Kidney epithelial cell (primary cell): ENCODE data around the gene SYTL2. TPM values are rescaled to one million over a fixed set of nuclear protein-coding genes. Genes with fewer than 3 reads are reported as not detected.
A peak's percentile ranks its signal among the peaks of the same experiment; 100 is the strongest.

Source experiments
- DNase-seq: peaks from one replicate; pipeline ENCODE4 v3.0.0-alpha.2; 2010; ENCODE audit warnings: low read depth
- H3K27me3 ChIP-seq: 2 replicates; pipeline ENCODE4 v1.6.0; 2011; ENCODE audit warnings: low read length; ENCODE audit not compliant: control insufficient read depth, insufficient read depth
- H3K36me3 ChIP-seq: 2 replicates; pipeline ENCODE4 v1.5.1; 2011; ENCODE audit warnings: low read length; ENCODE audit not compliant: control insufficient read depth, insufficient read depth
- H3K4me3 ChIP-seq: 2 replicates; pipeline ENCODE4 v1.5.1; 2011; ENCODE audit warnings: low read depth, mild to moderate bottlenecking, control low read depth, low read length
- total RNA-seq: library from RNA; depleted of rRNA; stranded (reverse); fragments of >200 nt; gene quantifications from 2 replicates; pipeline ENCODE4 v1.2.3, GENCODE V29; 2015
- TF ChIP-seq, protein P1 (sequence below): IDR thresholded peaks from 2 replicates; pipeline ENCODE4 v1.5.1; 2011; ENCODE audit warnings: mild to moderate bottlenecking, moderate library complexity, low read length, control low read depth, inconsistent platforms; ENCODE audit not compliant: insufficient read depth, poor library complexity, severe bottlenecking

The SYTL2 gene
- total RNA-seq, 1 donor from 2014 or later: 7.5 TPM

DNA sequence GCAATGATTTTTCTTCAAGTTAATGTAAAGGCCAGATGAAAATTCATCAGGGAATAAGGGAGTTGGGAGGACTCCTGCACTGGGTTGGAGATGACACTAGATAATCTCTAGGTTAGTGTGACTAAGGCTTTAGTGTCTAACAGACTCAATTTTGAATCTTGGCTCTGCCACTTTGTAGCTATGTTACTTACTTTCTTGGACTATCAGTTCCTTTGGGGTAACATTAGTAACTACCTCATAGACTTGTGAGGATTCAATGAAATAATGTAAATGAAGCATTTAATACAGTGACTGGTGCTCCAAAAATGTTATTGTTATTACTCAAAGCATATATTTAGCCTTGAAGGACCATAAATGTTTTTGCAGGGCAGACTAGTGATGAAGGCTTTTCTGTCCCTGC lies 115.4 kb downstream of the SYTL2 start:
- TF ChIP-seq, protein P1, sequence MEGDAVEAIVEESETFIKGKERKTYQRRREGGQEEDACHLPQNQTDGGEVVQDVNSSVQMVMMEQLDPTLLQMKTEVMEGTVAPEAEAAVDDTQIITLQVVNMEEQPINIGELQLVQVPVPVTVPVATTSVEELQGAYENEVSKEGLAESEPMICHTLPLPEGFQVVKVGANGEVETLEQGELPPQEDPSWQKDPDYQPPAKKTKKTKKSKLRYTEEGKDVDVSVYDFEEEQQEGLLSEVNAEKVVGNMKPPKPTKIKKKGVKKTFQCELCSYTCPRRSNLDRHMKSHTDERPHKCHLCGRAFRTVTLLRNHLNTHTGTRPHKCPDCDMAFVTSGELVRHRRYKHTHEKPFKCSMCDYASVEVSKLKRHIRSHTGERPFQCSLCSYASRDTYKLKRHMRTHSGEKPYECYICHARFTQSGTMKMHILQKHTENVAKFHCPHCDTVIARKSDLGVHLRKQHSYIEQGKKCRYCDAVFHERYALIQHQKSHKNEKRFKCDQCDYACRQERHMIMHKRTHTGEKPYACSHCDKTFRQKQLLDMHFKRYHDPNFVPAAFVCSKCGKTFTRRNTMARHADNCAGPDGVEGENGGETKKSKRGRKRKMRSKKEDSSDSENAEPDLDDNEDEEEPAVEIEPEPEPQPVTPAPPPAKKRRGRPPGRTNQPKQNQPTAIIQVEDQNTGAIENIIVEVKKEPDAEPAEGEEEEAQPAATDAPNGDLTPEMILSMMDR: no peak
- H3K27me3 ChIP-seq: no peaks in the 10 kb centered on the region
- H3K4me3 ChIP-seq: no peak overlapping the region
- no peaks in the 10 kb centered on the region for H3K36me3 ChIP-seq
- DNase-seq: no peak

DNA sequence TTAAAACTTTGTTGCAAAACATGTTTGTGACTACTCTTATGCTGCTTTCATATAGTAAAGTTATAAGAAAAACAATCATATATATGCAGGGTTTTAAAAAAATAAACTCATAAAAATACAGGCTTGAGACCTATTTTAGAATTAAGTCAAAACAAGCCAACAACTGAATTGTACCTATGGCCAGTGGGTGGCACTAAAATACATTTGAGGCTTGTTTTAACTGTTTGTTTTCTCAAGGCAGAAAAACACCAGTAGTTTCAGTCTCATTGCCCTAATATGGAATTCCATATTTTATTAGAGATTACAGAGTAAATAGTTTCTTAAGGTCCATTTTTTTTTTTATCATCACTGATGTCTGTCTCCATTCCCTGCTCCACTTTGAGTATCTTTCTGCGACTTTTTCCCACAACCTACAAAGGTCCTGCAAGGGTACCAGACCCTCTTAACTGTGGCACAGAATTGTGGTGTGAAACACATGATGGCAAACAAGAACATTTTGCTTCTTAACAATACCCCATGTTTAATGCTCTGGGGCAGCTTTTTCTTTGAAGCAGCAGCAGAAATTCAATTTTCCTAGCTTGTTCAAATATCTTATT lies 116.5 kb downstream of the SYTL2 start:
- DNase-seq: no peak
- Histone ChIP-seq H3K36me3 (no peaks in the 10 kb centered on the region), H3K27me3 (no peaks in the 10 kb centered on the region), H3K4me3 (no peak overlapping the region)
- TF ChIP-seq, protein P1: peak; percentile 57

DNA sequence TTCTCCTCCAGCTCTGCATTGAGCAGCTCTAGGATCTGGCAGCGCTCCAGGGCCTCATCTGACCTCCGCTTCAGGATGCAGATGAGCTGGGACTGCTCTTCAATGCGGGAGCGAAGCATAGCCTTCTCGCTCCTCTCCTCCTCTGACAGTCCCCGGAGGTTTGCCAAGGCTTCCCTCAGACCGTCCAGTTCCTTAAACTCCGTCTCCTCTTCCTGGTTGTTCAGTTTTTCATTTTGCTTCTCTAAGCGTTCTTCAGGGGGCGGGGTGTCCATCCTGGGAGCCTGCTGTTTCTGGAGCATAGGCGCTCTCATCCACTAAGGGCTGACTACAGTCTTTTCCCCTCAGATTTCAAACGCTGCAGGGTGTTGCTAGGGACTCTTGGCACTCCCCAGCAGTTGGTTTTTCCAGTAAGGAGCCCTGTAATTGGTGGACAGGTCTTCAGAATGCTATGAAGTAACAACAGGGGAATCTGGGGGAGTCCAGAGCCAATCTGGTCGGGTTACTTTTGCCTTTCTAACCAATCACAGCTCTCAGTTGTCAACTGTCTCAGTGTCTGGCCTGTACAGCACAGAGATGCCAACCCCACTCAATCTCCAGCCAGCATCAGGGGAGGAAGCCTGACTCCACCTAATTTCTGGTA lies 125.0 kb downstream of the SYTL2 start, which contains the start of gene CCDC89:
Gene CCDC89, minus strand, starts transcription at position 376 of the 640 bp plus-strand sequence. Its CDS starts 65 bp downstream, at position 311.
- Histone ChIP-seq H3K36me3 (no peaks in the 10 kb centered on the region), H3K4me3 (peak within 1 kb of the TSS; percentile 12), H3K27me3 (no peaks in the 10 kb centered on the region)
- TF ChIP-seq, protein P1: no peak
- DNase-seq: peak; percentile 90

DNA sequence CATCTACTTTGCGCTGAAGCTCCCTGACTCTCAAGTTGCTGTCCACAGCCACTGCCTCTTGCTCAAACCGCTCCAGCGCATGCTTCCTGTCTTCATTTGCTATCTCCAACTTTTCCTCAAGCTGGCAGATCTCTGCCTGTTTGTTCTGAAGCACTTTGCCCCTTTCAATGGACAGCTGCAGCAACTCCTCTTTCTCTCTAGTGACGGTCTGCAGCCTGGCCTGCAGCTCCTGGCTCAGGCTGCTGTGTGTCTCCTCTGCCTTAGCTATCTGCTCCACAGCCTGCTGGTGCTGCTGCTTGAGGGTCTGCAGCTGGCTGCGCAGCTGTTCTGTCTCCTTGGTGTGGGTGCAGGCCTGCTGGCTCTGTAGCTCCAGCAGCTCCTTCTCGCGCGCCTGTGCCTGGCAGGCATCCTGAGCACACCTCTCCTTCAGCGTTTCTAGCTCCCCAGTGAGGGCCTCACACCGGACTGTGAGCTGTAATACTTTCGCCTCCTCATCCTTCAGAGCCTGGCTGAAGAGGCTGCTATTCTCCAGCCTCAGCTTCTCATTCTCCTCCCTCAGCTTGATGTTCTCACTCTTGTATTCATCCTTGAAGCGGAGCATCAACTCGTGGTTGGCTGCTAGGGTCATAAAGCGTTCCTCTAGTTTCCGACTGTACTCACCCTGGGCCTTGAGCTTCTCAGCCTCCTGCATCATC lies 125.7 kb downstream of the SYTL2 start:
- TF ChIP-seq, protein P1: no peak
- DNase-seq: no peak
- Histone ChIP-seq H3K27me3 (no peaks in the 10 kb centered on the region), H3K4me3 (peak overlapping the region; percentile 12), H3K36me3 (no peaks in the 10 kb centered on the region)

DNA sequence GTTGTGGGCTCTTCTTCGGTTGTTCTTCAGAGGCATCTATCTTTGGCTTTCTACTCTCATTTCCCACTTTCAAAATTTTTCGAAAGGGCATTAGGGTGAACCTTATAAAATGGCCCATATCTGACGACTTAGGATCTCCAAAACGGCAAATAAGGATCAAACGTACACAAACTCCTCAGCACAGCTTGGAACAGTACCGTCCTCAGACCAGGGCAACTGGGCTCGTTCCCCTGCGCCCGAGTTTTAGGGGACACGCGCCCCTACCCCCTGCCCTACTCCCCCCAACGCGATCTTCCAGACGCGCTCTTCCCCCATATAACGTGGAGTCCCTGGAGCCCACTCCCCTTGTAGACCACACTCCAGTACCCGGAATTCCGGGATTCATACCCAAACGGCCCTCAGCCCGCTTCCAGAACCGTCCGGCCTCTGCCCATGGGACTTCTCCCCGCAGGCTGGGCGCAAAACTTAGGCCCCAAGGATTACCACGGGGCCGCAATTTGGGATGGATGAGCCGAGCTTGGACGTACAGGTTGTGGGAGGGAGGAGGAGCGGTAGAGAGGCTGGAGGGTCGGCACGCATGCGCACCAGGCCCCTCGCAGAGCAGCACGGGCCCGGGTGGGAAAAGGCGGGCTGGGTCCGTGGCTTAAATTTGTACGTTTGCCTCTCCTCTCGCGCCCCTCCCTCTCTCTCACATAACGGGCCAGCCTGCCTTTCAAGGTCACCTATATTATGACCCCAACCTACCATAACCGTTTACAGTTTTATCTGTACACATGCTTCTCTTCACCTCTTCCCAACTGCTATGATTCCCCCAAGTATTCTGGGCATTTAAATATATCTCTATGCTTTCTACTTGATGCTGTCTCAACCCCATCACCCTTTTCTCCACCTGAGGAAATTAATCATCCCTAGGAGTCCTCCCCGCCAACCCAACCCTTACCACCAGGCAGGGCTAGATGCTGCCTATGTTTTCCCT lies 128.3 kb downstream of the SYTL2 start:
- DNase-seq: no peak
- TF ChIP-seq, protein P1: no peak
- Histone ChIP-seq H3K36me3 (no peaks in the 10 kb centered on the region), H3K27me3 (no peaks in the 10 kb centered on the region), H3K4me3 (peak overlapping the region; percentile 62)
